K562 (cell line): ENCODE data around the gene C4orf51. TPM values are rescaled to one million over a fixed set of nuclear protein-coding genes. Genes with fewer than 3 reads are reported as not detected.

ENCODE experiments used
- ATAC-seq: fragments of 200-7000 bp; cut with Tn5 transposase; 3 replicates; pipeline ENCODE4 v1.9.1; 2020; ENCODE audit warnings: moderate library complexity
- BruUV-seq: library from RNA; stranded (reverse); fragments of 400-500 nt; replicated peaks from 2 replicates; lab custom pipeline; 2021; lab: Mats Ljungman, UMichigan
- CTCF ChIA-PET: fragments of 300-600 bp; formaldehyde crosslinking; extraction: SDS; loops from one replicate; lab custom pipeline; 2021; ENCODE audit warnings: low intra/inter-chr PET ratio; lab: Yijun Ruan, JAX
- POLR2A ChIA-PET: fragments of 300-600, 350-650 bp; sonication (Branson Sonifier 250); formaldehyde crosslinking; extraction: SDS; loops from one replicate; lab custom pipeline; 2021; ENCODE audit warnings: antibody characterized with exemption, inconsistent platforms; lab: Yijun Ruan, JAX
- DNase-seq, 4 experiments: peaks; one replicate each; pipeline versions ENCODE4 v3.0.0 to v3.0.0-alpha.2; 2011 to 2018; ENCODE audit warnings: low spot score in 3 of 4, mixed read lengths in 3 of 4; ENCODE audit errors: extremely low read depth in 1 of 4
- FAIRE-seq: peaks from 2 replicates; lab custom pipeline; 2011; peaks lifted over from hg19 to GRCh38; lab: Jason Lieb, UNC
- H2AFZ ChIP-seq: 2 replicates; pipeline ENCODE4 v1.6.0; 2011; ENCODE audit warnings: low read depth, low read length, control low read depth, inconsistent platforms
- H3K27ac ChIP-seq: fragments of 200-600 bp; 3 replicates; pipeline ENCODE4 v1.8.0; 2011; ENCODE audit warnings: low read depth, mild to moderate bottlenecking, control low read depth, inconsistent platforms, low read length, moderate library complexity, mixed read lengths; ENCODE audit errors: extremely low read depth
- H3K27me3 ChIP-seq, 2 experiments: fragments of 300-600 bp in 1 of 2; 2 replicates in 1 of 2; 3 replicates in 1 of 2; pipeline versions ENCODE4 v1.6.0 to v1.8.0; 2011; ENCODE audit warnings: inconsistent platforms in 2 of 2, low read length in 2 of 2, mild to moderate bottlenecking in 1 of 2, mixed read lengths in 1 of 2, moderate library complexity in 1 of 2; ENCODE audit not compliant: control insufficient read depth in 2 of 2, insufficient read depth in 2 of 2
- H3K36me3 ChIP-seq: fragments of 300-600 bp; 3 replicates; pipeline ENCODE4 v1.8.0; 2011; ENCODE audit warnings: mild to moderate bottlenecking, low read length, inconsistent platforms; ENCODE audit not compliant: control insufficient read depth, insufficient read depth
- H3K4me1 ChIP-seq, 2 experiments: fragments of 200-600 bp in 1 of 2; replicated peaks in 1 of 2; 2 replicates in 1 of 2; 3 replicates in 1 of 2; pipeline versions ENCODE4 v1.5.1 to v1.8.0; 2011; ENCODE audit warnings: inconsistent platforms in 2 of 2, low read length in 2 of 2, mild to moderate bottlenecking in 1 of 2, mixed read lengths in 1 of 2, moderate library complexity in 1 of 2; ENCODE audit not compliant: control insufficient read depth in 2 of 2, insufficient read depth in 2 of 2
- H3K4me2 ChIP-seq: 2 replicates; pipeline ENCODE4 v1.6.1; 2011; ENCODE audit warnings: low read length, control low read depth, inconsistent platforms, mixed read lengths; ENCODE audit not compliant: insufficient read depth
- H3K4me3 ChIP-seq: fragments of 200-600 bp; sonication (generic), shearing (Covaris generic); 2 replicates; pipeline ENCODE4 v1.5.1; 2016; ENCODE audit warnings: control low read depth, inconsistent platforms
- H3K79me2 ChIP-seq: fragments of 200-600 bp; 3 replicates; pipeline ENCODE4 v1.8.0; 2011; ENCODE audit warnings: low read length, inconsistent platforms; ENCODE audit not compliant: control insufficient read depth, insufficient read depth
- H3K9ac ChIP-seq, 2 experiments: 2 replicates each; pipeline versions ENCODE4 v1.6.0 to v1.6.1; 2011; ENCODE audit warnings: low read depth in 2 of 2, low read length in 2 of 2, control low read depth in 1 of 2, inconsistent platforms in 1 of 2, mild to moderate bottlenecking in 1 of 2, mixed read lengths in 1 of 2; ENCODE audit not compliant: insufficient read depth in 1 of 2
- H3K9me1 ChIP-seq: one replicate; pipeline ENCODE4 v1.6.0; 2011; ENCODE audit warnings: inconsistent platforms, mild to moderate bottlenecking, low read length, moderate library complexity; ENCODE audit not compliant: control insufficient read depth, insufficient read depth
- H3K9me3 ChIP-seq: replicated peaks from 2 replicates; pipeline ENCODE4 v1.5.1; 2011; ENCODE audit warnings: low read depth, low read length, inconsistent platforms; ENCODE audit not compliant: control insufficient read depth, insufficient read depth
- H4K20me1 ChIP-seq: replicated peaks from 2 replicates; pipeline ENCODE4 v1.6.1; 2011; ENCODE audit warnings: low read length, inconsistent platforms, mixed read lengths; ENCODE audit not compliant: control insufficient read depth, insufficient read depth
- ARNT ChIP-seq, 2 experiments: fragments of 450-650 bp; IDR thresholded peaks; 2 replicates each; pipeline ENCODE4 v1.6.1; 2016; ENCODE audit warnings: mild to moderate bottlenecking in 1 of 2
- BRF1 ChIP-seq: IDR thresholded peaks from 3 replicates; pipeline ENCODE4 v1.6.1; 2011; ENCODE audit warnings: borderline replicate concordance, mild to moderate bottlenecking; ENCODE audit not compliant: insufficient read length; ENCODE audit errors: extremely low read depth
- DIDO1 ChIP-seq: fragments of 450-650 bp; IDR thresholded peaks from 2 replicates; pipeline ENCODE4 v1.6.1; 2016; ENCODE audit warnings: low read depth, missing biosample characterization, missing genetic modification characterization
- ELK3 ChIP-seq: fragments of 450-650 bp; formaldehyde crosslinking; IDR thresholded peaks from 2 replicates; pipeline ENCODE4 v1.4.0; 2020; ENCODE audit warnings: mild to moderate bottlenecking
- GATAD2B ChIP-seq: fragments of 450-650 bp; IDR thresholded peaks from 2 replicates; pipeline ENCODE4 v1.6.1; 2017; ENCODE audit warnings: mild to moderate bottlenecking, borderline replicate concordance
- MXI1 ChIP-seq: IDR thresholded peaks from 2 replicates; pipeline ENCODE4 v1.6.1; 2011; ENCODE audit warnings: low read depth, mild to moderate bottlenecking, improper control_type of control experiment, low read length
- NR2C1 ChIP-seq, 2 experiments: fragments of 450-650 bp; IDR thresholded peaks; 2 replicates each; pipeline ENCODE4 v1.6.1; 2017; ENCODE audit warnings: mild to moderate bottlenecking in 2 of 2, antibody characterized with exemption in 1 of 2, inconsistent platforms in 1 of 2, missing compliant biosample characterization in 1 of 2, missing genetic modification characterization in 1 of 2
- PHF21A ChIP-seq: fragments of 450-650 bp; IDR thresholded peaks from 2 replicates; pipeline ENCODE4 v1.6.1; 2017; ENCODE audit warnings: low read depth, borderline replicate concordance
- SAP30 ChIP-seq: fragments of 200-600 bp; sonication (generic); IDR thresholded peaks from 2 replicates; pipeline ENCODE4 v1.6.1; 2012; ENCODE audit warnings: borderline replicate concordance, low read depth, mild to moderate bottlenecking, moderate library complexity, low read length, control low read depth, inconsistent platforms; ENCODE audit not compliant: insufficient read depth, poor library complexity, severe bottlenecking
- SIN3B ChIP-seq: fragments of 450-650 bp; IDR thresholded peaks from 2 replicates; pipeline ENCODE4 v1.6.1; 2017; ENCODE audit warnings: low read depth, mild to moderate bottlenecking, moderate library complexity
- SMARCE1 ChIP-seq: fragments of 450-650 bp; IDR thresholded peaks from 2 replicates; pipeline ENCODE4 v1.7.1; 2016; ENCODE audit warnings: mild to moderate bottlenecking
- UBTF ChIP-seq, 2 experiments: IDR thresholded peaks; 2 replicates each; pipeline ENCODE4 v1.6.1; 2012; ENCODE audit warnings: improper control_type of control experiment in 2 of 2, low read depth in 2 of 2, low read length in 2 of 2, borderline replicate concordance in 1 of 2
- ZNF175 ChIP-seq: fragments of 200-800 bp; sonication (Bioruptor generic); IDR thresholded peaks from 2 replicates; pipeline ENCODE4 v1.6.1; 2016; ENCODE audit warnings: low read depth, mild to moderate bottlenecking, missing genetic modification characterization, missing compliant biosample characterization
- ZNF217 ChIP-seq: sonication (generic); formaldehyde crosslinking; IDR thresholded peaks from 2 replicates; pipeline ENCODE4 v1.8.0; 2022; ENCODE audit warnings: mild to moderate bottlenecking, missing genetic modification reagents
- WGBS: fragments of 100-300 bp; shearing (Covaris generic); methylation state at CpG from one replicate; pipeline ENCODE4 v1.1.6; 2016; ENCODE audit warnings: low coverage, mixed read lengths; ENCODE audit not compliant: insufficient coverage; ENCODE audit errors: missing lambda C conversion rate; 5-methylcytosine and 5-hydroxymethylcytosine counted together
- in situ Hi-C: fragments of 300-500 bp; cut with MboI; formaldehyde crosslinking; loops from 4 replicates; pipeline ENCODE4 v1.15.0; 2018; ENCODE audit warnings: inconsistent platforms, mixed read lengths
- intact Hi-C: fragments of 100-400 bp; cut with micrococcal nuclease; formaldehyde crosslinking; loops from 2 replicates; pipeline ENCODE4 v1.14.2; 2022
- polyA plus RNA-seq, 8 experiments: library from polyadenylated mRNA; depleted of rRNA in 4 of 8; stranded (reverse) in 5 of 8; unstranded in 3 of 8; fragments of >200 nt; fragmentation: Nextera tagmentation in 2 of 8; fragmentation: Illumina TruSeq in 1 of 8; extraction: Ambion mirVana in 2 of 8; extraction: Trizol in 1 of 8; gene quantifications; 2 replicates each; pipeline versions ENCODE4 v1.2.1 to v1.2.3, GENCODE V29; 2011 to 2014; ENCODE audit warnings: inconsistent platforms in 1 of 8, missing spikeins in 1 of 8
- total RNA-seq, 7 experiments: library from RNA; depleted of rRNA in 6 of 7; stranded (reverse); fragments of >200 nt in 6 of 7; fragmentation: Illumina TruSeq in 2 of 7; extraction: Trizol in 2 of 7; gene quantifications; 2 replicates each; pipeline versions ENCODE4 v1.2.1 to v1.2.3, GENCODE V29; 2011 to 2021; ENCODE audit warnings: low replicate concordance in 1 of 7
- TF ChIP-seq, protein P1 (sequence below): fragments of 250-450 bp; sonication (Bioruptor Pico); IDR thresholded peaks from 2 replicates; pipeline ENCODE4 v1.4.0; 2020; ENCODE audit warnings: mild to moderate bottlenecking
- TF ChIP-seq, protein P2 (sequence below): fragments of 200-400 bp; formaldehyde crosslinking; IDR thresholded peaks from 2 replicates; pipeline ENCODE4 v1.6.1; 2017; ENCODE audit warnings: mild to moderate bottlenecking, low read depth, low read length, moderate library complexity

Gene C4orf51
- total and polyA plus RNA-seq, 9 of the 15 experiments (the other 6 are each of a cell fraction or from before 2014, with no cell fraction given) = not detected

GRCh38 chr4:145730026-145730425 is 50.1 kb downstream of the C4orf51 start:
- WGBS = 7% methylated on average over 5 of the region's 5 CpGs
- ChIA-PET POLR2A (no interaction called here), CTCF (no interaction called here)
- Histone ChIP-seq H2AFZ (no peak overlapping the region), H3K9ac (no peak overlapping the region), H3K36me3 (no peaks in the 10 kb centered on the region), H3K4me3 (no peak overlapping the region), H4K20me1 (no peaks in the 10 kb centered on the region), H3K27ac (no peak overlapping the region), H3K9me3 (no peaks in the 10 kb centered on the region), H3K4me2 (no peak overlapping the region), H3K4me1 (peaks cover 4 to 7% of the 10 kb centered on the region in 2 experiments; a peak in 2 of 5 replicates), H3K27me3 (peaks cover 2 to 12% of the 10 kb centered on the region in 2 experiments; a peak in 3 of 5 replicates), H3K79me2 (no peaks in the 10 kb centered on the region), H3K9me1 (no peaks in the 10 kb centered on the region)
- intact Hi-C loops (no loop called here), in situ Hi-C loops (no loop called here)
- FAIRE-seq (no peak), DNase-seq (no peak), ATAC-seq (no peak)
- no TSS peak for BruUV-seq
- no peak for TF ChIP-seq ARNT (IDR thresholded peaks at IDR 0.05)
- TF ChIP-seq, protein P1, sequence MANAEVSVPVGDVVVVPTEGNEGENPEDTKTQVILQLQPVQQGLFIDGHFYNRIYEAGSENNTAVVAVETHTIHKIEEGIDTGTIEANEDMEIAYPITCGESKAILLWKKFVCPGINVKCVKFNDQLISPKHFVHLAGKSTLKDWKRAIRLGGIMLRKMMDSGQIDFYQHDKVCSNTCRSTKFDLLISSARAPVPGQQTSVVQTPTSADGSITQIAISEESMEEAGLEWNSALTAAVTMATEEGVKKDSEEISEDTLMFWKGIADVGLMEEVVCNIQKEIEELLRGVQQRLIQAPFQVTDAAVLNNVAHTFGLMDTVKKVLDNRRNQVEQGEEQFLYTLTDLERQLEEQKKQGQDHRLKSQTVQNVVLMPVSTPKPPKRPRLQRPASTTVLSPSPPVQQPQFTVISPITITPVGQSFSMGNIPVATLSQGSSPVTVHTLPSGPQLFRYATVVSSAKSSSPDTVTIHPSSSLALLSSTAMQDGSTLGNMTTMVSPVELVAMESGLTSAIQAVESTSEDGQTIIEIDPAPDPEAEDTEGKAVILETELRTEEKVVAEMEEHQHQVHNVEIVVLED (CRISPR knock-in tag) = no peak
- TF ChIP-seq ELK3 = no peak
- TF ChIP-seq SIN3B = no peak
- TF ChIP-seq GATAD2B = no peak
- TF ChIP-seq MXI1 = no peak
- TF ChIP-seq, protein P2, sequence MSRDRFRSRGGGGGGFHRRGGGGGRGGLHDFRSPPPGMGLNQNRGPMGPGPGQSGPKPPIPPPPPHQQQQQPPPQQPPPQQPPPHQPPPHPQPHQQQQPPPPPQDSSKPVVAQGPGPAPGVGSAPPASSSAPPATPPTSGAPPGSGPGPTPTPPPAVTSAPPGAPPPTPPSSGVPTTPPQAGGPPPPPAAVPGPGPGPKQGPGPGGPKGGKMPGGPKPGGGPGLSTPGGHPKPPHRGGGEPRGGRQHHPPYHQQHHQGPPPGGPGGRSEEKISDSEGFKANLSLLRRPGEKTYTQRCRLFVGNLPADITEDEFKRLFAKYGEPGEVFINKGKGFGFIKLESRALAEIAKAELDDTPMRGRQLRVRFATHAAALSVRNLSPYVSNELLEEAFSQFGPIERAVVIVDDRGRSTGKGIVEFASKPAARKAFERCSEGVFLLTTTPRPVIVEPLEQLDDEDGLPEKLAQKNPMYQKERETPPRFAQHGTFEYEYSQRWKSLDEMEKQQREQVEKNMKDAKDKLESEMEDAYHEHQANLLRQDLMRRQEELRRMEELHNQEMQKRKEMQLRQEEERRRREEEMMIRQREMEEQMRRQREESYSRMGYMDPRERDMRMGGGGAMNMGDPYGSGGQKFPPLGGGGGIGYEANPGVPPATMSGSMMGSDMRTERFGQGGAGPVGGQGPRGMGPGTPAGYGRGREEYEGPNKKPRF = no peak
- TF ChIP-seq SAP30 = no peak
- TF ChIP-seq ZNF217 (CRISPR knock-in tag) = no peak
- TF ChIP-seq BRF1 = no peak
- no peak for TF ChIP-seq UBTF (IDR thresholded peaks at IDR 0.05; ENCODE audit: borderline replicate concordance in 1 of 2, low read depth in 2 of 2, low read length in 2 of 2)
- TF ChIP-seq ZNF175 = no peak
- TF ChIP-seq DIDO1 (tag) = no peak
- no peak for TF ChIP-seq PHF21A
- no peak for TF ChIP-seq NR2C1 (IDR thresholded peaks at IDR 0.05)
- no peak for TF ChIP-seq NR2C1 (tag; IDR thresholded peaks at IDR 0.05)
- no peak for TF ChIP-seq SMARCE1
